IMR-90 (cell line): ENCODE results near the gene ANKRD11. TPM values are rescaled to one million over a fixed set of nuclear protein-coding genes. Genes with fewer than 3 reads are reported as not detected.

Experiments
- ATAC-seq: fragments of 200-7000 bp; cut with Tn5 transposase; 2 replicates; pipeline ENCODE4 v1.9.1; 2020; ENCODE audit warnings: low read depth, mild to moderate bottlenecking, moderate library complexity
- BruUV-seq: library from RNA; stranded (reverse); fragments of 400-500 nt; replicated peaks from 2 replicates; lab custom pipeline; 2021; lab: Mats Ljungman, UMichigan
- CTCF ChIA-PET: fragments of 300-600 bp; formaldehyde crosslinking; extraction: SDS; loops from one replicate; lab custom pipeline; 2021; ENCODE audit warnings: antibody characterized with exemption; lab: Yijun Ruan, JAX
- POLR2A ChIA-PET: fragments of 300-600 bp; sonication (Branson Sonifier 250); formaldehyde crosslinking; loops from one replicate; lab custom pipeline; 2022; ENCODE audit warnings: antibody characterized with exemption; ENCODE audit not compliant: unreplicated experiment; lab: Charles Lee
- DNase-seq: peaks from one replicate; pipeline ENCODE4 v3.0.0; 2013
- H2AFZ ChIP-seq: replicated peaks from 2 replicates; pipeline ENCODE3; 2013; ENCODE audit warnings: low read length, mild to moderate bottlenecking; ENCODE audit not compliant: poor library complexity
- H2AK5ac ChIP-seq: 2 replicates; pipeline ENCODE4 v1.6.1; 2013; ENCODE audit warnings: low read depth, low read length, inconsistent platforms
- H2AK9ac ChIP-seq: replicated peaks from 2 replicates; pipeline ENCODE3; 2013; ENCODE audit warnings: mild to moderate bottlenecking, low read depth, low read length, moderate library complexity; ENCODE audit not compliant: poor library complexity
- H2BK120ac ChIP-seq: 2 replicates; pipeline ENCODE4 v1.6.1; 2013; ENCODE audit warnings: low read depth, low read length, inconsistent platforms
- H2BK15ac ChIP-seq: 3 replicates; pipeline ENCODE4 v1.6.1; 2013; ENCODE audit warnings: low read depth, low read length, inconsistent platforms
- H2BK20ac ChIP-seq: 2 replicates; pipeline ENCODE4 v1.6.1; 2013; ENCODE audit warnings: low read depth, mild to moderate bottlenecking, inconsistent platforms, low read length, moderate library complexity
- H2BK5ac ChIP-seq: 2 replicates; pipeline ENCODE4 v1.6.1; 2013; ENCODE audit warnings: mild to moderate bottlenecking, low read depth, low read length, inconsistent platforms; ENCODE audit not compliant: poor library complexity, severe bottlenecking
- H3K14ac ChIP-seq: replicated peaks from 2 replicates; pipeline ENCODE4 v1.6.1; 2013; ENCODE audit warnings: low read depth, low read length, inconsistent platforms
- H3K18ac ChIP-seq: 2 replicates; pipeline ENCODE4 v1.6.1; 2013; ENCODE audit warnings: low read depth, low read length, control low read depth
- H3K23ac ChIP-seq: 2 replicates; pipeline ENCODE4 v1.6.1; 2013; ENCODE audit warnings: low read depth, low read length, inconsistent platforms
- H3K27ac ChIP-seq: 2 replicates; pipeline ENCODE4 v1.5.1; 2013; ENCODE audit warnings: mild to moderate bottlenecking, control low read depth, low read length; ENCODE audit not compliant: insufficient read depth
- H3K27me3 ChIP-seq: 2 replicates; pipeline ENCODE4 v1.6.1; 2013; ENCODE audit warnings: low read length; ENCODE audit not compliant: control insufficient read depth, insufficient read depth
- H3K36me3 ChIP-seq: 2 replicates; pipeline ENCODE4 v1.6.1; 2013; ENCODE audit warnings: low read length, mixed read lengths; ENCODE audit not compliant: control insufficient read depth, insufficient read depth
- H3K4ac ChIP-seq: 2 replicates; pipeline ENCODE4 v1.6.1; 2013; ENCODE audit warnings: low read depth, low read length, inconsistent platforms
- H3K4me1 ChIP-seq: 2 replicates; pipeline ENCODE4 v1.6.1; 2013; ENCODE audit warnings: low read length, mixed read lengths; ENCODE audit not compliant: control insufficient read depth, insufficient read depth
- H3K4me2 ChIP-seq: 2 replicates; pipeline ENCODE4 v1.6.1; 2013; ENCODE audit warnings: low read depth, mild to moderate bottlenecking, control low read depth, low read length, moderate library complexity
- H3K4me3 ChIP-seq: 2 replicates; pipeline ENCODE4 v1.5.1; 2013; ENCODE audit warnings: low read depth, mild to moderate bottlenecking, control low read depth, low read length, moderate library complexity; ENCODE audit not compliant: insufficient read depth
- H3K56ac ChIP-seq: 2 replicates; pipeline ENCODE4 v1.6.1; 2013; ENCODE audit warnings: low read length, inconsistent platforms; ENCODE audit not compliant: insufficient read depth; ENCODE audit errors: extremely low read depth
- H3K79me1 ChIP-seq, 2 experiments: 2 replicates each; pipeline ENCODE4 v1.6.1; 2013; ENCODE audit warnings: low read length in 2 of 2, inconsistent platforms in 1 of 2, low read depth in 1 of 2
- H3K9ac ChIP-seq: 2 replicates; pipeline ENCODE4 v1.6.1; 2013; ENCODE audit warnings: low read depth, low read length, control low read depth
- H3K9me1 ChIP-seq: 2 replicates; pipeline ENCODE4 v1.6.1; 2013; ENCODE audit warnings: low read length, inconsistent platforms; ENCODE audit not compliant: insufficient read depth
- H3K9me3 ChIP-seq: 2 replicates; pipeline ENCODE4 v1.6.1; 2013; ENCODE audit warnings: low read length; ENCODE audit not compliant: control insufficient read depth, insufficient read depth
- H4K20me1 ChIP-seq: 2 replicates; pipeline ENCODE4 v1.6.1; 2013; ENCODE audit warnings: low read length, inconsistent platforms; ENCODE audit not compliant: insufficient read depth
- H4K5ac ChIP-seq: 2 replicates; pipeline ENCODE4 v1.6.1; 2013; ENCODE audit warnings: mild to moderate bottlenecking, low read depth, low read length, control low read depth
- H4K8ac ChIP-seq, 2 experiments: 2 replicates each; pipeline ENCODE4 v1.6.1; 2013; ENCODE audit warnings: low read depth in 2 of 2, low read length in 2 of 2, control low read depth in 1 of 2, inconsistent platforms in 1 of 2
- H4K91ac ChIP-seq: 2 replicates; pipeline ENCODE4 v1.6.1; 2013; ENCODE audit warnings: low read depth, low read length, inconsistent platforms; ENCODE audit not compliant: insufficient read depth
- BHLHE40 ChIP-seq: fragments of 150-350 bp; IDR thresholded peaks from 2 replicates; pipeline ENCODE4 v1.6.1; 2016; ENCODE audit warnings: mild to moderate bottlenecking, low read depth, low read length
- CEBPB ChIP-seq: IDR thresholded peaks from 2 replicates; pipeline ENCODE4 v1.6.1; 2012; ENCODE audit warnings: low read depth, low read length, improper control_type of control experiment
- FOS ChIP-seq: fragments of 150-350 bp; IDR thresholded peaks from 2 replicates; pipeline ENCODE4 v1.6.1; 2016; ENCODE audit warnings: low read depth, low read length
- MAFK ChIP-seq: IDR thresholded peaks from 2 replicates; pipeline ENCODE4 v1.6.1; 2012; ENCODE audit warnings: low read depth, low read length, improper control_type of control experiment
- POLR2A ChIP-seq: IDR thresholded peaks from 2 replicates; pipeline ENCODE4 v1.6.1; 2012; ENCODE audit warnings: mild to moderate bottlenecking, low read depth, low read length
- WGBS, 2 experiments: methylation state at CpG; one replicate each; pipeline versions ENCODE4 v1.1.5 to v1.1.7; 2013; ENCODE audit warnings: missing lambda C conversion rate in 2 of 2; ENCODE audit not compliant: insufficient read length in 1 of 2; ENCODE audit errors: extremely low coverage in 2 of 2; 5-methylcytosine and 5-hydroxymethylcytosine counted together
- dilution Hi-C: fragments of 300-500 bp; cut with HindIII; formaldehyde crosslinking; loops from one replicate; pipeline ENCODE4 v1.14.3; 2018; ENCODE audit warnings: low sequenced_read_pairs; ENCODE audit not compliant: unreplicated experiment
- in situ Hi-C: fragments of 300-500 bp; cut with MboI; formaldehyde crosslinking; loops from 3 replicates; pipeline ENCODE4 v1.14.3; 2019; ENCODE audit warnings: low sequenced_read_pairs, inconsistent platforms, mixed read lengths
- intact Hi-C: fragments of 100-400 bp; cut with micrococcal nuclease; formaldehyde crosslinking; loops from 2 replicates; pipeline ENCODE4 v1.10.0; 2022
- polyA plus RNA-seq, 3 experiments: library from polyadenylated mRNA; depleted of rRNA; stranded (reverse); fragments of >200 nt; gene quantifications; 2 replicates each; pipeline ENCODE4 v1.2.3, GENCODE V29; 2012; ENCODE audit warnings: low replicate concordance in 1 of 3
- total RNA-seq: library from RNA; depleted of rRNA; stranded (reverse); fragments of >200 nt; gene quantifications from 2 replicates; pipeline ENCODE4 v1.2.3, GENCODE V29; 2012
- TF ChIP-seq, protein P1 (sequence below): fragments of 150-350 bp; IDR thresholded peaks from 2 replicates; pipeline ENCODE4 v1.6.1; 2017; ENCODE audit warnings: mild to moderate bottlenecking, antibody characterized with exemption, low read length, low read depth

Gene ANKRD11
- total and polyA plus RNA-seq, 2 of the 4 experiments (the other 2 are of a cell fraction) = 46.8 to 71.9 TPM

DNA sequence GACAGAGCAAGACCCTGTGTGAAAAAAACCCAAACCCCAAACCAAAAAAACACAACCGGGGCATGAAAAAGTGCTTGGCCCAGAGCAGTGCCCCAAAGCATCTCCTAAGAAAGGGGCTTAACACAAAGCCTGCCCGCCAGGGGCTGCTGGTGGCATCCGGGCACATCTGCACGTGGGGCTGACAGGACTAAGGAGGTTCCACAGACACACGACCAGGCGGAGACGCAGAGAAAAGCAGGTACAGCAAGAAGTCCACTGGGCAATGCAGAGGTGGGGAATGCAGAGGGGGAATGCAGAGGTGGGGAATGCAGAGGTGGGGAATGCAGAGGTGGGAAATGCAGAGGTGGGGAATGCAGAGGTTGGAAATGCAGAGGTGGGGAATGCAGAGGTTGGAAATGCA is 163.6 kb downstream of the ANKRD11 start:
- WGBS, 2 experiments = 93% methylated on average over 3 of the region's 7 CpGs; no CpG with 5 or more reads in 1 of the 2 experiments
- Histone ChIP-seq H2AK5ac (peak overlapping the region; percentile 66), H3K14ac (peak overlapping the region; percentile 32), H3K36me3 (peaks cover 4% of the 10 kb centered on the region; the same call in 1 of the 2 replicates), H3K27ac (peak overlapping the region; percentile 88), H3K9ac (no peak overlapping the region), H4K8ac (peak overlapping the region; percentile 0 to 67; a peak in 3 of 4 replicates), H3K23ac (peak overlapping the region; percentile 81), H2BK120ac (peak overlapping the region; percentile 92), H4K5ac (peak overlapping the region; percentile 75), H4K20me1 (peaks cover 38% of the 10 kb centered on the region), H3K4ac (peak overlapping the region; percentile 99), H3K27me3 (no peaks in the 10 kb centered on the region), H3K9me3 (no peaks in the 10 kb centered on the region), H3K4me3 (no peak overlapping the region), H4K91ac (peak overlapping the region; percentile 65), H2BK15ac (peak overlapping the region; percentile 61; the same call in 1 of the 3 replicates), H3K4me2 (no peak overlapping the region), H3K56ac (no peak overlapping the region; the same call in 1 of the 2 replicates), H3K9me1 (peaks cover 45% of the 10 kb centered on the region), H2BK20ac (peak overlapping the region; percentile 42; the same call in 1 of the 2 replicates), H3K79me1 (peaks cover 16 to 81% of the 10 kb centered on the region in 2 experiments), H2AK9ac (peak overlapping the region; percentile 95), H3K18ac (peak overlapping the region; percentile 51; the same call in 1 of the 2 replicates), H3K4me1 (peaks cover 40% of the 10 kb centered on the region), H2AFZ (no peak overlapping the region), H2BK5ac (peak overlapping the region; percentile 96)
- in situ Hi-C loops (no loop called here), dilution Hi-C loops (no loop called here), intact Hi-C loops (no loop called here)
- no peak for TF ChIP-seq CEBPB
- TF ChIP-seq MAFK = no peak
- TF ChIP-seq, protein P1, sequence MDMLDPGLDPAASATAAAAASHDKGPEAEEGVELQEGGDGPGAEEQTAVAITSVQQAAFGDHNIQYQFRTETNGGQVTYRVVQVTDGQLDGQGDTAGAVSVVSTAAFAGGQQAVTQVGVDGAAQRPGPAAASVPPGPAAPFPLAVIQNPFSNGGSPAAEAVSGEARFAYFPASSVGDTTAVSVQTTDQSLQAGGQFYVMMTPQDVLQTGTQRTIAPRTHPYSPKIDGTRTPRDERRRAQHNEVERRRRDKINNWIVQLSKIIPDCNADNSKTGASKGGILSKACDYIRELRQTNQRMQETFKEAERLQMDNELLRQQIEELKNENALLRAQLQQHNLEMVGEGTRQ = no peak
- TF ChIP-seq POLR2A = no peak; the same call in 1 of the 2 replicates
- TF ChIP-seq BHLHE40 = no peak
- TF ChIP-seq FOS = no peak
- ChIA-PET POLR2A (no interaction called here), CTCF (no interaction called here)
- DNase-seq (no peak), ATAC-seq (no peak)
- no TSS peak for BruUV-seq
